Upper lobe of right lung (tissue), 1 donor: Measurements from ENCODE around the gene ARPC1B. TPM values are rescaled to one million over a fixed set of nuclear protein-coding genes. Genes with fewer than 3 reads are reported as not detected.
"Not testable (repeated sequence)": the region's sequence is repeated elsewhere in the genome, so short reads cannot be mapped to it uniquely, and the experiment has no call there.

Experiments
- ATAC-seq: fragments of 200-7000 bp; cut with Tn5 transposase; one replicate; pipeline ENCODE4 v1.9.1; 2020; ENCODE audit warnings: mild to moderate bottlenecking, moderate library complexity
- DNase-seq: peaks from one replicate; pipeline ENCODE4 v3.0.0-alpha.2; 2020
- H3K27ac ChIP-seq: fragments of 200-600 bp; one replicate; pipeline ENCODE4 v1.8.0; 2022
- H3K27me3 ChIP-seq: fragments of 200-600 bp; one replicate; pipeline ENCODE4 v1.8.0; 2022; ENCODE audit warnings: mild to moderate bottlenecking
- H3K36me3 ChIP-seq: fragments of 200-600 bp; one replicate; pipeline ENCODE4 v1.8.0; 2022
- H3K4me1 ChIP-seq: fragments of 200-600 bp; one replicate; pipeline ENCODE4 v1.8.0; 2022
- H3K4me3 ChIP-seq: fragments of 200-600 bp; one replicate; pipeline ENCODE4 v1.8.0; 2022; ENCODE audit warnings: mild to moderate bottlenecking
- H3K9me3 ChIP-seq: fragments of 200-600 bp; one replicate; pipeline ENCODE4 v1.8.0; 2022
- intact Hi-C: fragments of 100-400 bp; cut with DNase I; formaldehyde crosslinking; loops from one replicate; pipeline ENCODE4 v1.11.0; 2022
- long read RNA-seq: library from polyadenylated mRNA; unstranded; transcript quantifications from one replicate; pipeline ENCODE4 v2.0.0, GENCODE V29; 2021
- total RNA-seq: library from RNA; stranded (reverse); fragmentation: NEBNext Ultra II Directional; extraction: Animal tissue kit (Norgen Biotek cat#: 25700); gene quantifications from one replicate; pipeline ENCODE4 v1.2.1, GENCODE V29; 2021
- TF ChIP-seq, protein P1 (sequence below): fragments of 200-600 bp; IDR thresholded peaks from one replicate; pipeline ENCODE4 v1.8.0; 2022; ENCODE audit warnings: antibody characterized with exemption
- donor health status: DM: no; HTN: yes; CAD: no; lungs with severe emphysema.

Gene ARPC1B
- total RNA-seq, result 219 TPM
- long read RNA-seq, transcript ARPC1B-213 (11 exons, 1,505 nt), result minor isoform, 13 of 509 reads
- long read RNA-seq, transcript ARPC1B-205 (11 exons, 1,578 nt), result minor isoform, 10 of 509 reads
- long read RNA-seq, transcript ARPC1B-222 (11 exons, 1,669 nt), result minor isoform, 13 of 509 reads
- long read RNA-seq, transcript ARPC1B-201 (10 exons, 1,564 nt), result major isoform, 388 of 509 reads
- long read RNA-seq, partial matches to known transcripts, result 31 of 509 reads
- long read RNA-seq, other reads (novel, unspliced or antisense), result 42 of 509 reads

DNA sequence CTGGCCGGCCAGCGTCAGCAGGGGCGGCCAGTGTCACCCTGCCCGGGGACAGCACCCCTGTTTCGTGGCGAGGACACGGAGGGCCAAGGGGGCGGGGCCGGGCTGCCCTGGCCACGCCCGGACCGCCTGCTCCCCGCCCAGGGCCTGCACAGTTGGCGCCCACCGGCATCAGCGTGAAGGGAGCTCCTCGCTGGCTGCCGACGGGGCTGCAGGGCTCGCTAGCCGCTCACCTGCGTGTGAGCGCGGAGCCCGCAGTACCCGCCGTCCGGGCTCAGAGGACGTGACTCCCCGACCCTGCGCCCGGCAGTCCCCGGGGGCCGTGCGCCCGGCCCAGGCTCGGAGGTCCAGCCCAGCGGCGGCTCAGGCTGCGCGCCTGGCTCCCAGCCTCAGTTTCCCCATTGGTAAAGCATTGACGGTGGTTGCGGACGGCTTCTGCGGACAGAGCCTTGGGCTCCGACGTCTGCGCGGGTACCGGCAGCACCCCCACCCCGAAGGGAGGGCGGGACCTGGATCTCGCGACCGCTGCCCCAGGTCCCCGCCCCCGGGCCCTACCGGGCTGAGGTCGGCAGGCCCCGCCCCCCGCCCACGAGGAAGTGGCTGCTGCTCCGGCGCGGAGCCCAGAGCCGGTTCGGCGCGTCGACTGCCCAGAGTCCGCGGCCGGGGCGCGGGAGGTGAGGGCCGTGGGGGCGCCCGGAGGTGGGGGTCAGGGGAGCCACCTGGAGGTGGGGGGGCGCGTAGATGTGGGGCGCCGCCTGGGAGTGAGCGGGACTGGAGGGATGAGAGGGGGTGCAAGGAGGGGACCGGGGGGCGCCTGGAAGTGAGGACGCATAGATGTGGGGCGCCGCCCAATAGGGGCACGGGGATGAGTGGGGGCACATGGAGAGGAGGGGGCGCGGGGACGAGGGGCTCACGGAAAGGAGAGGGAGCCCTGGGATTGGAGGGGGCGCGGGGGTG lies at the start of gene ARPC1B:
Gene ARPC1B, plus strand, starts transcription at position 620 of the 954 bp plus-strand sequence. CDS start 10,985 bp downstream, outside the sequence.
- H3K4me3 ChIP-seq, result peak within 1 kb of the TSS; percentile 90

DNA sequence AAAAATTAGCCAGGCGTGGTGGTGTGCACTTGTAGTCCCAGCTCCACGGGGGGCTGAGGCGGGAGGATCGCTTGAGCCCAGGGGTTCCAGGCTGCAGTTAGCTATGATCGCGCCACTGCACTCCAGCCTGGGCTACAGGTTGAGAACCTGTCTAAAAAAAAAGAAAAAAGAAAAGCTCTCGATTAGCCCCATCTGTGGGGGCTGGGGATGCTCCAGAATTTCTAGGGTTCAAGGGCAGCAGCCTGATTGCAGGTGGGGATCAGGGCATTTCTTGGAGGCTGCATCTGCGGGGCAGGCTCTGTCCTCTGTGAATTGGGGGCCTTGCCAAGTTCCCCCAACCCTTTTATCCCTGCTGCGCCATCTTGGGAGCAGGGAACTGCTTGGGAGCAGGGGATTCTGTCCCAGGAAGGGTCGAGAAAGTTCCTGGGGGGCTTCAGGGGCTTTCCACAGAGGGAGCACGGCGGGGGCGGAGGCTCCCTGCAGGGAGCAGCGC lies 49.5 kb upstream of the ARPC1B start:
- Histone ChIP-seq H3K4me1 (peaks cover 34% of the 10 kb centered on the region), H3K27ac (peak overlapping the region; percentile 89), H3K4me3 (peak overlapping the region; percentile 96), H3K27me3 (no peaks in the 10 kb centered on the region), H3K36me3 (no peaks in the 10 kb centered on the region), H3K9me3 (no peaks in the 10 kb centered on the region)
- ATAC-seq (no peak), DNase-seq (no peak)
- intact Hi-C loops, result no loop called here
- TF ChIP-seq, protein P1, sequence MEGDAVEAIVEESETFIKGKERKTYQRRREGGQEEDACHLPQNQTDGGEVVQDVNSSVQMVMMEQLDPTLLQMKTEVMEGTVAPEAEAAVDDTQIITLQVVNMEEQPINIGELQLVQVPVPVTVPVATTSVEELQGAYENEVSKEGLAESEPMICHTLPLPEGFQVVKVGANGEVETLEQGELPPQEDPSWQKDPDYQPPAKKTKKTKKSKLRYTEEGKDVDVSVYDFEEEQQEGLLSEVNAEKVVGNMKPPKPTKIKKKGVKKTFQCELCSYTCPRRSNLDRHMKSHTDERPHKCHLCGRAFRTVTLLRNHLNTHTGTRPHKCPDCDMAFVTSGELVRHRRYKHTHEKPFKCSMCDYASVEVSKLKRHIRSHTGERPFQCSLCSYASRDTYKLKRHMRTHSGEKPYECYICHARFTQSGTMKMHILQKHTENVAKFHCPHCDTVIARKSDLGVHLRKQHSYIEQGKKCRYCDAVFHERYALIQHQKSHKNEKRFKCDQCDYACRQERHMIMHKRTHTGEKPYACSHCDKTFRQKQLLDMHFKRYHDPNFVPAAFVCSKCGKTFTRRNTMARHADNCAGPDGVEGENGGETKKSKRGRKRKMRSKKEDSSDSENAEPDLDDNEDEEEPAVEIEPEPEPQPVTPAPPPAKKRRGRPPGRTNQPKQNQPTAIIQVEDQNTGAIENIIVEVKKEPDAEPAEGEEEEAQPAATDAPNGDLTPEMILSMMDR, result no peak

More for the DNA sequence above, at the start of gene ARPC1B:
- peak; percentile 86 for ATAC-seq
- Histone ChIP-seq H3K36me3 (peaks cover 25% of the 10 kb centered on the region), H3K27me3 (no peaks in the 10 kb centered on the region), H3K27ac (peak within 1 kb of the TSS; percentile 95), H3K9me3 (no peaks in the 10 kb centered on the region), H3K4me1 (peaks cover 50% of the 10 kb centered on the region)
- peak; percentile 96 for DNase-seq
- intact Hi-C loops, result no loop called here
- TF ChIP-seq, protein P1, result no peak

DNA sequence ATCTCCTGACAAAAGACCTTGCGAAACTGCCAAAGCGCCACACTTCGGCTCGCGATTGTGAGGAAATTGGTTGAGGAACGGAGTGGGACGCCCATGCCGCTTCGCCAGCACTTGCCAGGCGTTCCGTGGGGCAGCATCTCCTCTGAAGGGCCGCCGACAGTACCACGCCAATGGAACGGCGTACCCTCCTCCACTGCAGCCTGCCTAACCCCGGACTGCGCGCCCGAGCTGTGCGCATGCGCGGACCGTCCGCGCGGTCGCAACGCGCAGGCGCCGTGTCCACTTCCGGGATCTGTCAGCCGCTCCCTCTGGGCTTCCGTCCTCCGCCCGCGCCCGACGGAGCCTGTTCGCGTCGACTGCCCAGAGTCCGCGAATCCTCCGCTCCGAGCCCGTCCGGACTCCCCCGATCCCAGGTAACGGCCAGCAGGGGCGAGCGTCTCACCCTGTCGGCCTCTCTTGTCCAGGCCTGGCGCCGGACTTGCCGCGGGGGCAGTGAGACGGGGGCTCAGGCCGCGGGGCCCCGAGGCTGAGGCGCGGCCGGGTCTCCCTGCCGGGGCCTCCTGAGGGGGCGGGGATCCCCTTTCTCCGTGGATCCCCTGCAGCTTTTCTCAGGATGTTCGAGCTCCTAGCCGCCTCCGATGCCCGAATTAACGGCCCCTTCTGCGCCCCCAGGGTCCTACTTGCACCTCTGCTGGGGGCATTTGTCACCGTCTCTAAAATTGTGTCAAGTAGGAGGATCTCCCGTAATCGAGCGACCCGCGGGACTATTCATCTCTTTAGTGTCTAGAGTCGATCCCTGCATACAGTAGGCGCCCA lies 48.7 kb upstream of the ARPC1B start, which contains the start of gene ARPC1A:
Gene ARPC1A, plus strand, starts transcription at position 307 of the 816 bp plus-strand sequence. CDS start 7,456 bp downstream, outside the sequence.
- Histone ChIP-seq H3K27ac (peak within 1 kb of the TSS; percentile 89), H3K4me3 (peak within 1 kb of the TSS; percentile 96), H3K36me3 (no peaks in the 10 kb centered on the region), H3K4me1 (peaks cover 41% of the 10 kb centered on the region), H3K27me3 (no peaks in the 10 kb centered on the region), H3K9me3 (no peaks in the 10 kb centered on the region)
- intact Hi-C loops, result no loop called here
- TF ChIP-seq, protein P1, result peak; percentile 19
- DNase-seq, result peak; percentile 96
- ATAC-seq, result peak; percentile 97

DNA sequence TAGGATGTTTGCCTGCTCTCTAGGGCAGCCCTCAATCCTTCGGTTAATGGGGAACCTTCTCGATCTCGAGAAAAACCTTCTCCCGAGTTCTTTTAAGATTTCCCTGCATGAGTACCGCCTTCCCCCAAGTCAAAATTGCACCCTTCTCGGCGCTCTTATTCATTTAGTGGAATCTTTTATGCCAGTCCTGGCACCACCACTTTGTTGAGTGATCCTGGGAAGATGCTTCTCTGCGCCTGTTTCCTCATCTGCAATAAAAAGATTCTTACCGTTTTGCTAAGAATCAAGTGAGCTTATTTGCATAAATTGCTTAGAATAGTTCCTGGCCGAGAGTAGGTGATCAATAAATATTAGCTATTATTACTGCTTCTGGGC lies 48.1 kb upstream of the ARPC1B start:
- DNase-seq (no peak), ATAC-seq (no peak)
- intact Hi-C loops, result no loop called here
- TF ChIP-seq, protein P1, result no peak
- no peaks in the 10 kb centered on the region for H3K9me3 ChIP-seq
- H3K27me3 ChIP-seq, result no peaks in the 10 kb centered on the region
- H3K27ac ChIP-seq, result peak overlapping the region; percentile 89
- peak overlapping the region; percentile 96 for H3K4me3 ChIP-seq
- no peaks in the 10 kb centered on the region for H3K36me3 ChIP-seq
- peaks cover 42% of the 10 kb centered on the region for H3K4me1 ChIP-seq

DNA sequence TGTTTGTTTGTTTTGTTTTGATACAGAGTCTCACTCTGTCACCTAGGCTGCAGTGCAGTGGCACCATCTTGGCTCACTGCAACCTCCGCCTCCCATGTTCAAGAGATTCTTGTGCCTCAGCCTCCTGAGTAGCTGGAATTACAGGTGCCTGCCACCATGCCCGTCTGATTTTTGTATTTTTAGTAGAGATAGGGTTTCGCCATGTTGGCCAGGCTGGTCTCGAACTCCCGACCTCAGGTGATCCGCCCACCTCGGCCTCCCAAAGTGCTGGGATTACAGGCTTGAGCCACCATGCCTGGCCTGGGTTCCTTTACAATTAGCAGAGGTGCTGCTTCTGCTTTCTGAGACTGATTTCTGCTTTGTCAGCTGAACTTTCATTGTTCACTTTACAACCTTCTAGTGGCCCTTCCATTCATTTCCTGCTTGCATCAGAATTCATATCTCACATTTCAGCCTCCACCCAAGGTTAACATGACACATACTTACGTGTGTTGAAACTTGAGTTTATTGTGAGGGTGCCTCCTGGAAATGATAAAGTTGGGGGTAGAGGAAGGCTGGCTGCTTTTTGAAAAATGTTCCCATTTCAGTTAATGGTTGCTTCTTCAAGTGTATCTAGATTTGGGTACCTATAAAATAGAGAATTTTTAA lies 44.1 kb upstream of the ARPC1B start:
- H3K4me3 ChIP-seq, DNase-seq, H3K27ac ChIP-seq, intact Hi-C loops, H3K27me3 ChIP-seq, H3K9me3 ChIP-seq: not testable (repeated sequence)
- peaks cover 36% of the 10 kb centered on the region for H3K4me1 ChIP-seq
- ATAC-seq, result peak; percentile 44
- H3K36me3 ChIP-seq, result peaks cover 29% of the 10 kb centered on the region
